PFSK-1 (cell line): ENCODE results near the gene GATD1.

Experiments
- FOXP2 ChIP-seq: optimal IDR thresholded peaks from 2 replicates; pipeline ENCODE3; 2011; ENCODE audit warnings: borderline replicate concordance, control low read depth, inconsistent platforms; ENCODE audit not compliant: insufficient read depth; ENCODE audit errors: extremely low read length, extremely low read depth
- POLR2AphosphoS5 ChIP-seq: IDR thresholded peaks from 2 replicates; pipeline ENCODE4 v1.6.1; 2012; ENCODE audit warnings: low read depth, mild to moderate bottlenecking, control low read depth, low read length, moderate library complexity
- REST ChIP-seq, 2 experiments: IDR thresholded peaks; 2 replicates each; pipeline versions ENCODE4 v1.6.1 to v1.8.0; 2011 to 2012; ENCODE audit warnings: low read depth in 2 of 2, low read length in 2 of 2, control low read depth in 1 of 2, inconsistent platforms in 1 of 2, mild to moderate bottlenecking in 1 of 2, moderate library complexity in 1 of 2; ENCODE audit not compliant: insufficient read depth in 1 of 2
- SIN3A ChIP-seq: IDR thresholded peaks from 2 replicates; pipeline ENCODE4 v1.6.1; 2012; ENCODE audit warnings: mild to moderate bottlenecking, low read length, moderate library complexity, borderline replicate concordance; ENCODE audit not compliant: insufficient read depth
- TAF1 ChIP-seq: IDR thresholded peaks from 2 replicates; pipeline ENCODE4 v1.6.1; 2012; ENCODE audit warnings: low read length, control low read depth, borderline replicate concordance; ENCODE audit not compliant: insufficient read depth

Gene GATD1

GRCh38 chr11:742571-743201, 34.6 kb downstream of the GATD1 start:
- TF ChIP-seq FOXP2 (no peak), REST (IDR thresholded peaks at IDR 0.05; ENCODE audit: insufficient read depth in 1 of 2, low read depth in 2 of 2, low read length in 2 of 2) (no peak), SIN3A (no peak), POLR2AphosphoS5 (no peak), TAF1 (no peak)

- no peak for TF ChIP-seq TAF1
- no peak for TF ChIP-seq POLR2AphosphoS5
- no peak for TF ChIP-seq FOXP2
- TF ChIP-seq REST (IDR thresholded peaks at IDR 0.05; ENCODE audit: insufficient read depth in 1 of 2, low read depth in 2 of 2, low read length in 2 of 2) = no peak
- no peak for TF ChIP-seq SIN3A
Measured at GRCh38 chr11:742156-742546, 35.1 kb downstream of the GATD1 start.

GRCh38 chr11:737366-737765, 39.9 kb downstream of the GATD1 start:
- TF ChIP-seq TAF1 (no peak), FOXP2 (no peak), REST (IDR thresholded peaks at IDR 0.05; ENCODE audit: insufficient read depth in 1 of 2, low read depth in 2 of 2, low read length in 2 of 2) (no peak), POLR2AphosphoS5 (no peak), SIN3A (no peak)

- no peak for TF ChIP-seq FOXP2
- TF ChIP-seq REST (IDR thresholded peaks at IDR 0.05; ENCODE audit: insufficient read depth in 1 of 2, low read depth in 2 of 2, low read length in 2 of 2) = no peak
- TF ChIP-seq POLR2AphosphoS5 = no peak
- no peak for TF ChIP-seq SIN3A
- TF ChIP-seq TAF1 = no peak
Measured at GRCh38 chr11:733072-733471, 44.2 kb downstream of the GATD1 start.

GRCh38 chr11:729492-730074, 47.7 kb downstream of the GATD1 start:
- TF ChIP-seq SIN3A (no peak), TAF1 (no peak), REST (IDR thresholded peaks at IDR 0.05; ENCODE audit: insufficient read depth in 1 of 2, low read depth in 2 of 2, low read length in 2 of 2) (no peak), FOXP2 (no peak), POLR2AphosphoS5 (no peak)
